Memory B cell (primary cell): ENCODE data around the gene EPHA6.
A peak's percentile ranks its signal among the peaks of the same experiment; 100 is the strongest.

Source experiments
- ATAC-seq: fragments of 150-1000 bp; cut with Tn5 transposase; 2 replicates; pipeline ENCODE4 v1.10.0; 2021; ENCODE audit warnings: low read depth, mild to moderate bottlenecking, moderate library complexity
- DNase-seq, 2 donors: peaks; one replicate each; pipeline ENCODE4 v3.0.0; 2022; ENCODE audit warnings: low spot score in 2 of 2
- H3K27ac Mint-ChIP-seq: one replicate; pipeline ENCODE4 v1.8.0; 2022; ENCODE audit warnings: mild to moderate bottlenecking, moderate library complexity, mixed read lengths
- H3K27me3 Mint-ChIP-seq: one replicate; pipeline ENCODE4 v1.8.0; 2022; ENCODE audit warnings: mixed read lengths
- H3K36me3 Mint-ChIP-seq: one replicate; pipeline ENCODE4 v1.8.0; 2022; ENCODE audit warnings: mild to moderate bottlenecking, mixed read lengths
- H3K4me1 Mint-ChIP-seq: one replicate; pipeline ENCODE4 v1.8.0; 2022; ENCODE audit warnings: mixed read lengths
- H3K4me3 Mint-ChIP-seq: one replicate; pipeline ENCODE4 v1.8.0; 2022; ENCODE audit warnings: mild to moderate bottlenecking, moderate library complexity, mixed read lengths
- H3K9me3 Mint-ChIP-seq: one replicate; pipeline ENCODE4 v1.8.0; 2022; ENCODE audit warnings: mixed read lengths

EPHA6 gene

DNA sequence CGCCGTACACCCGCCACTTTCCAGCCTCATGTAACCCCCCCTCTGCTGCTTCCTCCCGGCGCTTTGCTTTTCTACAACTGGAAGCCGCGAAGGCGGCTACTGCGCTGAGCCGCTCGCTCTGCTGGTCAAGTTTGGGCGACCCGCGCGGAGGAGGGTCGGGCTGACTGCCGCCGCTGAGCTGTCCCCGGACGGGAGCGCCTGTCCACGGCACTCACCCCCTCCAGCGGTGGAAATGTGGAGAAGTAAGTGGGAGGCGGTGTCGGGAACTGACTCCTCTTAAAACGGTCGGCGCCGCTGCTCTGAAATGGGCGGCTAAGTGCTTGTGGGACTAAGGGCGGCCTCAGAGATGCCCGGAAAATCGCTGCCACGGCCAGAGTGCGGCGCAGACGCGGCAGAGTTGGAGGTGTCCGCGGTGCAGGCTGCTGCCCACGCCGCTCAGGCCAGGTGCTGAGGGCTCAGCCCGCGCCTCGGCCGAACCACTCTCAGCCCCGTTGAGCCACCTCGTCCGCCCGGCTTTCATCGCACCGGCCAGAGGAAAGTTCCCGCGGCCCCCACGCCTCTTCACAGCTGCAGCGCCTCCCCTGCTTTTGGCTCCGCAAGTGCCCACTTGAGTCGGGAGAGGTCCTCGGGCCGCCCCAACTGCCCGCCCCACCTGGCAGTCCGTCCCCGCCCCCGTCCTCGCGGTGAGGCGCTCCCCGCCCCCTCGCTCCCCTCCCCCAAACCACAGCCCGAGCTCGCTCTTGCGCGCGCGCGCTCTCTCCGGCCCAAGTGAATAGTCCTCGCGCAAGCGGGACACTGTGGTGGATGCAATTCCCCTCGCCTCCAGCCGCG, at the start of gene EPHA6:
TSS of gene EPHA6 (plus strand) at position 775 of the 831 bp plus-strand sequence.
- peaks cover 6% of the 10 kb centered on the region for H3K4me1 Mint-ChIP-seq
- peaks cover 11% of the 10 kb centered on the region for H3K27me3 Mint-ChIP-seq
- peak within 1 kb of the TSS; percentile 29 for H3K4me3 Mint-ChIP-seq
- H3K27ac Mint-ChIP-seq: no peak within 1 kb of the TSS
- no peak for DNase-seq
- H3K36me3 Mint-ChIP-seq: no peaks in the 10 kb centered on the region
- ATAC-seq: no peak
- H3K9me3 Mint-ChIP-seq: no peaks in the 10 kb centered on the region

DNA sequence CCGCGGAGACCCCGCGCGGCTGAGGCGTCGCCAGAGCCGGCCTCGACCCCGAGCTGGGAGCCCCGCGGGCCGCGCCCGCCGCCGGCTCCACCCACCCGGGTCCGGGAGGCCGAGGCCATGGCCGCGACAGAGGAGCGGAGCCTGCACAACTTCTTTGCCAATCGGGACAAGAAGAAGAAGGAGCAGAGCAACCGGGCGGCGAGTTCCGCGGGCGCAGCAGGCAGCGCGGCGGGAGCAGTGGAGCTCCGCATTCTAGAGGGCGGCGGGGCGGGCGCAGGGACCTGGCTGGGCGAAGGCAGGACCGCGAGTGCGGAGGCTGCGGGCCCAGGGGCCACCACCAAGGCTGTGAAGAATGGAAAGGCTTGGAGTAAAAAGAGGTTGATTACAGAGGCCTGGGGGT, 37.6 kb upstream of the EPHA6 start:
- Mint-ChIP-seq H3K36me3 (no peaks in the 10 kb centered on the region), H3K9me3 (peaks cover 9% of the 10 kb centered on the region), H3K27ac (no peak overlapping the region), H3K4me1 (no peaks in the 10 kb centered on the region), H3K27me3 (no peaks in the 10 kb centered on the region), H3K4me3 (no peak overlapping the region)
- DNase-seq: no peak
- no peak for ATAC-seq

DNA sequence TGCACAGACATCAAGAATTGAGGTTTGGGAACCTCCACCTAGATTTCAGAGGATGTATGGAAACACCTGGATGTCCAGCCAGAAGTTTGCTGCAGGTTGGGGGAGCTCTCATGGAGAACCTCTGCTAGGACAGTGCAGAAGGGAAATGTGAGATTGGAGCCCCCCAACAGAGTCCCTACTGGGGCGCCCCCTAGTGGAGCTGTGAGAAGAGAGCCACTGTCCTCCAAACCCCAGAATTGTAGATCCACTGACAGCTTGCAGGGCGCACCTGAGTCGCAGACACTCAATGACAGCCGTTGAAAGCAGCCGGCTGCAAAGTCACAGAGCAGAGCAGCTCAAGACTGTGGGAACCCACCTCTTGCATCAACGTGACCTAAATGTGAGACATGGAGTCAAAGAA, 34.6 kb upstream of the EPHA6 start:
- H3K4me3 Mint-ChIP-seq: no peak overlapping the region
- no peak for DNase-seq
- no peaks in the 10 kb centered on the region for H3K27me3 Mint-ChIP-seq
- no peaks in the 10 kb centered on the region for H3K36me3 Mint-ChIP-seq
- no peak overlapping the region for H3K27ac Mint-ChIP-seq
- no peaks in the 10 kb centered on the region for H3K4me1 Mint-ChIP-seq
- peaks cover 4% of the 10 kb centered on the region for H3K9me3 Mint-ChIP-seq
- ATAC-seq: no peak

DNA sequence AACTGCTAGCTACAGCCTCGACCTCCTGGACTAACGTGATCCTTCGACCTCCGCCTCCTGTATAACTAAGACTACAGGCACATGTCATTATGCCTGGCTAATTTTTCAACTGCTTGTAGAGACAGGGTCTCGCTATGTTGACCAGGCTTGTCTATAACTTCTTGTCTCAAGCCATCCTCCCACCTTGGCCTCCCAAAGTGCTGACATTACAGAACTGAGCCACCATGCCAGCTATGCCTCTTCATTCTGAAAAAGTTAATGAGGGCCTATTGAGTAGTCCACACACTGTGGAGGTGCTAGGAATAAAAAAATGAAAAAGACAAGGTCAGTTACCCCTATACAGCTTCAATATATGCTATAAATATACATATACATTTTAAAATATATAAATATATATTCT, 18.3 kb upstream of the EPHA6 start:
- no peak for ATAC-seq
- no peak for DNase-seq
- Mint-ChIP-seq H3K4me3 (no peak overlapping the region), H3K9me3 (peaks cover 4% of the 10 kb centered on the region), H3K36me3 (no peaks in the 10 kb centered on the region), H3K4me1 (no peaks in the 10 kb centered on the region), H3K27me3 (no peaks in the 10 kb centered on the region), H3K27ac (no peak overlapping the region)

DNA sequence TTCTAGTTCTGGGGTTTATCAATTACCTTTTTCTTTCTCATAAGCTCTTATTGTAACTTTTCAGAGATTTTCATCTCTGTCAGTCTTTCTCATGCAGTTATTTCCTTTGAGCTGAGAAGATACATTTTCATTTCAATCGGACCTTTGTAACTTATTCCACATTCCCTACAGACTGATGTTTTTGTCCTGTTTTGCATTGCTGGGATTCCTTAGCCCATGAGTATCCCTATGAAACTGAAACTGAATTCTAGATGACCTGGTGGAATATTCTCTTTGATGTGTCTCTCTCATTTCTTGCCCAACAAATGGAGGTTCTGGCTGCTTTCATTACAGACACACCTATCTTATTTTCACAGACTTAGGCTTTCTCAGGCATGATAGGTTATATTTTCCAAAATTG, 10.5 kb upstream of the EPHA6 start:
- Mint-ChIP-seq H3K9me3 (peaks cover 3% of the 10 kb centered on the region), H3K4me1 (no peaks in the 10 kb centered on the region), H3K4me3 (no peak overlapping the region), H3K36me3 (no peaks in the 10 kb centered on the region), H3K27ac (no peak overlapping the region), H3K27me3 (no peaks in the 10 kb centered on the region)
- DNase-seq (no peak), ATAC-seq (no peak)

DNA sequence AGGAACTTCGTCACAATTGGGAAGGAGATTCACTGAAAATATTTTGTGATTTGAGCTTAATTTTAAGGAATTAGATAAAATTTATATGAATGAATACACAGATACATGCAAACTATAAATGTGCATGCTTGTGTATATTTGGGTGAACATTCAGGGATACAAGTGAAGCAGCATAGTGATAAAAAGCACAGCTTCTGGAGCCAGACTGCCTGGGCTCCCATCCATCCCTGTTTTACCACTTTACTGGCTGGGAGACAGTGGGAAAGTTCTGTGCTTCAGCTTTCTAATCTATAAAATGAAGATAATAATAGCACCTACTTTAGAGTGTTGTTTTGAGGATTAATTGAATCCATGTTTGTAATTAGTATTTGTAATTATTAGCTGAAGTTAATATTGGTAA, 8.1 kb upstream of the EPHA6 start:
- H3K27me3 Mint-ChIP-seq: no peaks in the 10 kb centered on the region
- H3K4me3 Mint-ChIP-seq: no peak overlapping the region
- no peak for ATAC-seq
- no peak for DNase-seq
- no peak overlapping the region for H3K27ac Mint-ChIP-seq
- H3K36me3 Mint-ChIP-seq: no peaks in the 10 kb centered on the region
- H3K4me1 Mint-ChIP-seq: no peaks in the 10 kb centered on the region
- no peaks in the 10 kb centered on the region for H3K9me3 Mint-ChIP-seq

DNA sequence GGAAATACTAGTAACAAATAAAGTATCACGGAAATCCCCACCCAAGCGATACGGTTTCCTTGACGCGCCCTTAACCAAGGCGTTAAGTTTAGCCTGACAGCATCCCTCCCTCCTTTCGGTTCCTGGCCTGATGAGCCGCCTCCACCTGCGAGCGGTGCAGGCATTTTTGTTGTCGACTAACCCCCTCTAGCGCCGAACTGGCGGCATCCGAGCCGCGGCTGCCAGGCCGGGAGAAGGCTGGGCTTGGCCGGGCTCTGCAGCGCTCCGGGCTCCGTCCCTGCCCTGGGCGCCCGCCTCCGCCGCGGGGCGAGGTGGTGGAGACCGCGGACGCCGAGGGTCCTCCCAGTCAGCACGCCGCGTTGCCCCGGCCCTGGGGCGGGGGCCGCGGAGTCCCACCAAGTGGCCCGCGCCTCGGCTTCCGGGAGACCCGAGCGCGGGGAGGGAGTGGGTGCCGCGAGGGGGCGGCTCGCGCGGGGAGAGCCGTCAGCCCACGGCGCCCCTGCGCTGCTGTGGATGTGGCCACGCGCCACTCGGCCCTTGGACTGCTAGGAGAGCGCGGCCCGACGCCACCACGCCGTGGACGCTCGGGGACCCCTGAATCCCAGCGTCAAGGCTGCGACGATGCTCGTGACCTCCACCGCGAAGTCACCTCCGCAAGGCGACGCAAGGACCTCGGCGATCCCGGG, 1.1 kb upstream of the EPHA6 start:
- peaks cover 11% of the 10 kb centered on the region for H3K27me3 Mint-ChIP-seq
- DNase-seq: peak in 1 of 2 donors; percentile 2
- H3K4me1 Mint-ChIP-seq: peaks cover 6% of the 10 kb centered on the region
- no peak overlapping the region for H3K4me3 Mint-ChIP-seq
- H3K36me3 Mint-ChIP-seq: no peaks in the 10 kb centered on the region
- ATAC-seq: peak; percentile 50
- H3K27ac Mint-ChIP-seq: no peak overlapping the region
- H3K9me3 Mint-ChIP-seq: no peaks in the 10 kb centered on the region

DNA sequence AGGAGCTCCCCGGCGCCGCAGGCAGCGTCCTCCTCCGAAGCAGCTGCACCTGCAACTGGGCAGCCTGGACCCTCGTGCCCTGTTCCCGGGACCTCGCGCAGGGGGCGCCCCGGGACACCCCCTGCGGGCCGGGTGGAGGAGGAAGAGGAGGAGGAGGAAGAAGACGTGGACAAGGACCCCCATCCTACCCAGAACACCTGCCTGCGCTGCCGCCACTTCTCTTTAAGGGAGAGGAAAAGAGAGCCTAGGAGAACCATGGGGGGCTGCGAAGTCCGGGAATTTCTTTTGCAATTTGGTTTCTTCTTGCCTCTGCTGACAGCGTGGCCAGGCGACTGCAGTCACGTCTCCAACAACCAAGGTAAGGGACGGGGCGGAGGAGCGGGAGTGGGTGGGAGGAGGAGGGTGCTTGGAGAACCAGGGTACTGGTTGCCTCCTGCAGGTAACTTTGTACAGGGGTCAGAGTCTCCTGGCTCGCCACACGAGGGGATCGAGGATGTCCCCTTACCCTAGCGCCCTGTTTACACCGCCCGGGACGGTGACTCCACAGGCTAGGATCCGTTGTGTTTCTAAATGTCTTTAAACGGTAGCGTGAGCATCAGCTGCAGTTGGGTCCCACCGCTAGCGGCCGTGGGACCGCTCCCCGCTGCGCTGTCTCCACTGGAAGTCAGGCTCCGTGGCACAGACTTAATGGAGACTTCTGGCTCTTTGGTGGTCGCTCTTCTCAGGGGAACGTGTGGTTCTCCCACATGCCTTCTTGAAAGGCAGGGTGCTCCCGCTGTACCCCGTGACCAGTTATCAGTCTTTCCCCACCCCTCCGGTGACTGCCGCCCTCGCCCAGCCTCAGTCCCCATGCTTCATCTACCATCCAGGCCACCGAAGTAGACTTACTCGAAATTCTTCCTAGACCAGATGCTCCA, 515 bp downstream of the EPHA6 start:
- H3K27ac Mint-ChIP-seq: no peak overlapping the region
- no peaks in the 10 kb centered on the region for H3K36me3 Mint-ChIP-seq
- peaks cover 3% of the 10 kb centered on the region for H3K9me3 Mint-ChIP-seq
- H3K27me3 Mint-ChIP-seq: peaks cover 11% of the 10 kb centered on the region
- H3K4me1 Mint-ChIP-seq: peaks cover 6% of the 10 kb centered on the region
- H3K4me3 Mint-ChIP-seq: no peak overlapping the region
- no peak for DNase-seq
- ATAC-seq: no peak

DNA sequence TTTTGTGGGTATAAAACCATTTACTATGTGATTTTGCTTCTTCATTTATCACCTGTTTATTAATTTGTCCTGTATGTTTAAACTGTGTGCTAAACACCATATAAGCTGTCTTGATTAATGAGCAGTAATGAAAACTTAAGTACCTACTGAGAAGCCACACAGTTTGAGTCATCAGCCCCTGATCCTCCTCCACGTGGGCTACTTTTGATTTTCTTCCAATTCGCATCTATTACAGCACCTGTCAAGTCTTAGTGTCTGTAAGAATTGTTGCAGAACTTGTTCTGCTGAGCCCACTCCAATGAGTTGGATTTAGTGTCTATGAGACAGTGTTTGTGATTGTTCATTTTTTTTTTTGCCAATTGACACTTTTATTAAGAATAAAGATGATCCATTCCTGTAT, 16.8 kb downstream of the EPHA6 start:
- ATAC-seq: no peak
- no peak overlapping the region for H3K27ac Mint-ChIP-seq
- H3K9me3 Mint-ChIP-seq: no peaks in the 10 kb centered on the region
- no peaks in the 10 kb centered on the region for H3K27me3 Mint-ChIP-seq
- no peaks in the 10 kb centered on the region for H3K36me3 Mint-ChIP-seq
- no peak overlapping the region for H3K4me3 Mint-ChIP-seq
- peaks cover 2% of the 10 kb centered on the region for H3K4me1 Mint-ChIP-seq
- DNase-seq: no peak

DNA sequence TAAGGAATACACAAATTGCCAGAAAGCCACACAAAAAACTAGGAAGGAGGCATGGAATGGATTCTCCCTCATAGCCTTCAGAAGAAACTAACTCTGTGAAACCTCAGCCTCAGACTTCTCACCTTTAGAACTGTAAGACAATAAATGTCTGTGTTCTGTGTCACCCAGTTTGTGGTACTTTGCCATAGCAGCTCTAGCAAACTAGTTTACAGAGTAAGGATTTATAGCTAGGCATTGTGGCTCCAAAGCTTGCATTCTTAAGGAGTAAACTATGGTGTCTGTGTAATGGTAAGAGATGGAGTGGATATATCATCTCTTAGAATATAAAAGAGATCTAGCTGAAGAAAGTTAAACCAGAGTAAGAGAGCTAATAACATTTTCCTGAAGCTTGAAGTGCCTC, 18.9 kb downstream of the EPHA6 start:
- ATAC-seq: no peak
- no peak for DNase-seq
- H3K4me3 Mint-ChIP-seq: no peak overlapping the region
- H3K36me3 Mint-ChIP-seq: no peaks in the 10 kb centered on the region
- no peaks in the 10 kb centered on the region for H3K9me3 Mint-ChIP-seq
- H3K27me3 Mint-ChIP-seq: no peaks in the 10 kb centered on the region
- no peak overlapping the region for H3K27ac Mint-ChIP-seq
- no peaks in the 10 kb centered on the region for H3K4me1 Mint-ChIP-seq

DNA sequence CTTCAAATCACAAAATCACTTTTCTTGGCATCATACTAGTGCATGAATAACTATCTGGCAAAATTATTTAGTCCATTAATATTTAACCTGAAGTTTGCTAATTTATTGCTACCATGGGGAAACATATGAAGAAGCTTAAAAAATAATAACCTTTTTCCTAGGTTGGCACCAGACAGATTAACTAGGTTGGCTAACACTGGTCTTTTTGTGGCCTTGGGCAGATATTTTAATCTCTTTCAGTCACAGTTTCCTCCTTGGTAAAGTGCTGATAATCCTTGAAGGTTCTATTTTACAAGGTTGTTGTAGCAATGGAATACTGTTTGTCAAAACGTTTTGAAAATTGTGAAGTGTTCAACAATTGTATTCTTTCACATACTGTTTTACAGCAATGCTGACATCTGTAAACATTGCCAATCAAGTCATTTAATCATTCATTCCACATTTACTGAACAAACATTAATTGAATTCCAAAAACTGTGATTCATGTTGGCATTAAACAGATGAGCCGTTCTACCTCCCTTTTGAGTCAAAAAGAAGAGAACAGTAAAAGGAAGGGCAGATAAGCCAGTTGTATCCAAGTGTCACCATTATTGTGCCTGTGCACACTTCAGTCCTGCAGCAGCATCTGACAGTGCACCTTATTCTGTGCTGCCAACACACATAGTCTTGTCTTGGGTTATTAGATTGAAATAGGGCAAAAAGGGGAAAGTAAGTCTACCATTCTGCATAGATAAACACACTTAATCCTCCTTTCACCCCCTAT, 21.9 kb downstream of the EPHA6 start:
- ATAC-seq (no peak), DNase-seq (no peak)
- no peaks in the 10 kb centered on the region for H3K36me3 Mint-ChIP-seq
- no peaks in the 10 kb centered on the region for H3K9me3 Mint-ChIP-seq
- no peaks in the 10 kb centered on the region for H3K4me1 Mint-ChIP-seq
- no peak overlapping the region for H3K4me3 Mint-ChIP-seq
- H3K27ac Mint-ChIP-seq: no peak overlapping the region
- no peaks in the 10 kb centered on the region for H3K27me3 Mint-ChIP-seq

DNA sequence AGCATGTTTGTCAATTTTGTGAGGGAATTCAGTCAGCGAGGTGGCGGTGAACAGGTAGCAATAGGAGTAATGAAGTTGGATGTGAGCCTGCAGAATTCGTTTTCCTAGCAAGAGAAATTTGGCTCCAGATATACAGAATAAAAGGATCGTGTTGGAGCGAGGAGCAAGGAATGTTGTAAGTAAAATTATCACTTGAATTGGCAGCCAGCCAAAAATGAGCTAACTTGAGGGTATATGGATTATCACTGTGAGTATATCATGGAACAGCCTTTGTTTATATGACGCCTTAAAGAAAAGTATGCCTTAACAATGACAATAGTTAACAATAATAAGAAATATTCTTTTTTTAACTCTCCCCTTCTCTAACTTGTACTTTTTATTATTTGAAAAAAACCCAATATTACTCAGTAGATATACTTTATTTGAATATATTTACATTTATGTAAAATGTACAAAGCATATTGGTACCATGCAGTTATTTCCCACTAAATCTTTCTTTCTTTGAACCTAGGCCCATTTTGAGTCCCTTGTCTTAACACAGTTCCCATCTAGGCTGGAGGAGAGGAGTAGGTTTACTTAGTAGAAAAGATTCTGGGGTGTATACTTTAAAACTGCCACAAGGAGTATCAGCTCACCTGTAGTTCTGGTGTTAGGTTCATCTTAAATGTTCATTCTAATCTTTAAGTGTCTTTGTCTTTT, 29.3 kb downstream of the EPHA6 start:
- DNase-seq: no peak
- Mint-ChIP-seq H3K4me3 (no peak overlapping the region), H3K36me3 (no peaks in the 10 kb centered on the region), H3K27me3 (no peaks in the 10 kb centered on the region), H3K9me3 (no peaks in the 10 kb centered on the region), H3K4me1 (no peaks in the 10 kb centered on the region), H3K27ac (no peak overlapping the region)
- no peak for ATAC-seq

DNA sequence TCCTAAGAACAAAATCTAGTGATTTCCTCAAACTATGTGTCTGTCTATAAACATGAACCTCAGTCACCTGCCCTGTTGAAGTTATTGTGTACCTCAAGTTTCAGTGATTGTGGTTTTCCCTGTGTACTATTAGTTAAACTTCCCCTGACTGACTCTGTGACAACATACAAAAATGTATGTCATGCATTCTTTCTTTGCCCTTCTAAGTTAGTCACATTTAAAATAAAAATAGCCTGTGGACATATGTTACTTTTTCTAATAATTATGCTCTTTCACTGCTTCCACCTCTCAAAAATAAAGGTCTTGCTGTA, 29.8 kb downstream of the EPHA6 start:
- Mint-ChIP-seq H3K4me3 (no peak overlapping the region), H3K36me3 (no peaks in the 10 kb centered on the region), H3K27ac (no peak overlapping the region), H3K27me3 (no peaks in the 10 kb centered on the region), H3K9me3 (no peaks in the 10 kb centered on the region), H3K4me1 (no peaks in the 10 kb centered on the region)
- DNase-seq (no peak), ATAC-seq (no peak)
